H1 (cell line): Measurements from ENCODE around the gene FBXW5. TPM values are rescaled to one million over a fixed set of nuclear protein-coding genes. Genes with fewer than 3 reads are reported as not detected.

Experiments used
- CTCF ChIA-PET: fragments of 300-600 bp; sonication (Branson Sonifier 250); formaldehyde crosslinking; loops from one replicate; lab custom pipeline; 2021; ENCODE audit not compliant: partially characterized antibody; lab: Charles Lee
- POLR2A ChIA-PET: fragments of 300-600 bp; sonication (Branson Sonifier 250); formaldehyde crosslinking; loops from one replicate; lab custom pipeline; 2021; ENCODE audit warnings: inconsistent platforms; ENCODE audit not compliant: partially characterized antibody; lab: Charles Lee
- DNase-seq, 2 experiments: peaks; one replicate each; pipeline versions ENCODE4 v3.0.0 to v3.0.0-alpha.2; 2010 to 2022; ENCODE audit warnings: low spot score in 2 of 2, low read depth in 1 of 2, mixed read lengths in 1 of 2
- FAIRE-seq: peaks from 2 replicates; lab custom pipeline; 2011; peaks lifted over from hg19 to GRCh38; lab: Jason Lieb, UNC
- H2AFZ ChIP-seq: 2 replicates; pipeline ENCODE4 v1.8.1; 2012; ENCODE audit warnings: low read length, inconsistent platforms
- H2AK5ac ChIP-seq: 2 replicates; pipeline ENCODE4 v1.6.1; 2013; ENCODE audit warnings: low read depth, low read length
- H2BK120ac ChIP-seq: replicated peaks from 2 replicates; pipeline ENCODE3; 2013; ENCODE audit warnings: low read depth, low read length, inconsistent platforms
- H2BK12ac ChIP-seq: 2 replicates; pipeline ENCODE4 v1.6.1; 2013; ENCODE audit warnings: low read depth, low read length
- H2BK15ac ChIP-seq: 2 replicates; pipeline ENCODE4 v1.6.1; 2013; ENCODE audit warnings: low read length
- H2BK20ac ChIP-seq: 2 replicates; pipeline ENCODE4 v1.6.1; 2013; ENCODE audit warnings: low read length
- H2BK5ac ChIP-seq: 2 replicates; pipeline ENCODE4 v1.6.1; 2013; ENCODE audit warnings: low read depth, low read length
- H3K14ac ChIP-seq: 2 replicates; pipeline ENCODE4 v1.6.1; 2013; ENCODE audit warnings: inconsistent platforms; ENCODE audit not compliant: insufficient read length
- H3K18ac ChIP-seq: 2 replicates; pipeline ENCODE4 v1.6.1; 2013; ENCODE audit warnings: low read length; ENCODE audit errors: extremely low read depth
- H3K23ac ChIP-seq: 2 replicates; pipeline ENCODE4 v1.6.1; 2013; ENCODE audit warnings: inconsistent platforms; ENCODE audit not compliant: insufficient read length
- H3K23me2 ChIP-seq: 2 replicates; pipeline ENCODE4 v1.6.1; 2013; ENCODE audit warnings: low read depth, low read length
- H3K27ac ChIP-seq: 2 replicates; pipeline ENCODE4 v1.6.1; 2011; ENCODE audit warnings: low read depth, low read length, inconsistent platforms
- H3K27me3 ChIP-seq, 4 experiments: replicated peaks in 1 of 4; 1 replicate in 1 of 4; 2 replicates in 3 of 4; pipeline versions ENCODE4 v1.6.1 to v1.8.1; 2011 to 2013; ENCODE audit warnings: low read length in 3 of 4, mild to moderate bottlenecking in 3 of 4, inconsistent platforms in 2 of 4, mixed read lengths in 2 of 4, moderate library complexity in 1 of 4; ENCODE audit not compliant: control insufficient read depth in 3 of 4, insufficient read depth in 3 of 4; ENCODE audit errors: extremely low read depth in 1 of 4
- H3K36me3 ChIP-seq, 4 experiments: 2 replicates each; pipeline versions ENCODE4 v1.6.1 to v1.8.1; 2011 to 2013; ENCODE audit warnings: mild to moderate bottlenecking in 4 of 4, low read length in 3 of 4, moderate library complexity in 2 of 4, control low read depth in 1 of 4, inconsistent platforms in 1 of 4; ENCODE audit not compliant: insufficient read depth in 4 of 4, control insufficient read depth in 2 of 4
- H3K4ac ChIP-seq: replicated peaks from 2 replicates; pipeline ENCODE3; 2013; ENCODE audit warnings: low read length, low read depth, mixed read lengths, inconsistent platforms; ENCODE audit not compliant: insufficient read length
- H3K4me1 ChIP-seq, 4 experiments: replicated peaks in 1 of 4; 1 replicate in 1 of 4; 2 replicates in 3 of 4; pipeline versions ENCODE4 v1.6.1 to v1.8.1; 2011 to 2013; ENCODE audit warnings: low read length in 3 of 4, inconsistent platforms in 2 of 4, mixed read lengths in 1 of 4; ENCODE audit not compliant: insufficient read depth in 4 of 4, control insufficient read depth in 3 of 4
- H3K4me2 ChIP-seq, 2 experiments: 2 replicates each; pipeline versions ENCODE4 v1.6.1 to v1.8.1; 2011 to 2013; ENCODE audit warnings: low read depth in 2 of 2, low read length in 2 of 2, control low read depth in 1 of 2, inconsistent platforms in 1 of 2, mild to moderate bottlenecking in 1 of 2; ENCODE audit not compliant: insufficient read depth in 1 of 2
- H3K4me3 ChIP-seq, 4 experiments: fragments of 200-600, 300-600 bp in 1 of 4; sonication (generic), shearing (Covaris generic), sonication (Bioruptor Twin) in 1 of 4; 2 replicates each; pipeline versions ENCODE4 v1.5.1 to v1.8.1; 2011 to 2016; ENCODE audit warnings: low read length in 4 of 4, low read depth in 3 of 4, control low read depth in 2 of 4, inconsistent platforms in 2 of 4, mild to moderate bottlenecking in 2 of 4, mixed read lengths in 1 of 4, moderate library complexity in 1 of 4; ENCODE audit not compliant: insufficient read depth in 2 of 4; ENCODE audit errors: extremely low read depth in 1 of 4
- H3K56ac ChIP-seq: replicated peaks from 2 replicates; pipeline ENCODE3; 2013; ENCODE audit warnings: low read depth, mild to moderate bottlenecking, mixed read lengths, low read length, inconsistent platforms; ENCODE audit not compliant: insufficient read length
- H3K79me1 ChIP-seq: 2 replicates; pipeline ENCODE4 v1.6.1; 2013; ENCODE audit warnings: low read depth, low read length, control low read depth
- H3K79me2 ChIP-seq, 2 experiments: 2 replicates each; pipeline versions ENCODE4 v1.6.1 to v1.8.1; 2012 to 2013; ENCODE audit warnings: low read length in 2 of 2, mild to moderate bottlenecking in 2 of 2, inconsistent platforms in 1 of 2; ENCODE audit not compliant: insufficient read depth in 2 of 2, control insufficient read depth in 1 of 2
- H3K9ac ChIP-seq, 4 experiments: replicated peaks in 1 of 4; 1 replicate in 1 of 4; 2 replicates in 3 of 4; pipeline versions ENCODE4 v1.6.1 to v1.8.1; 2011 to 2013; ENCODE audit warnings: low read depth in 3 of 4, low read length in 3 of 4, control low read depth in 2 of 4, mild to moderate bottlenecking in 2 of 4, moderate library complexity in 2 of 4, inconsistent platforms in 1 of 4; ENCODE audit errors: extremely low read depth in 1 of 4
- H3K9me3 ChIP-seq, 2 experiments: 2 replicates each; pipeline versions ENCODE4 v1.6.1 to v1.8.1; 2012 to 2013; ENCODE audit warnings: mild to moderate bottlenecking in 2 of 2, moderate library complexity in 2 of 2, control low read depth in 1 of 2, inconsistent platforms in 1 of 2, low read depth in 1 of 2, low read length in 1 of 2, mixed read lengths in 1 of 2; ENCODE audit not compliant: insufficient read depth in 2 of 2
- H4K20me1 ChIP-seq, 2 experiments: replicated peaks in 1 of 2; 2 replicates each; pipeline versions ENCODE3 to v1.8.1; 2011 to 2013; ENCODE audit warnings: inconsistent platforms in 2 of 2, low read length in 2 of 2, mild to moderate bottlenecking in 1 of 2; ENCODE audit not compliant: insufficient read depth in 2 of 2, control insufficient read depth in 1 of 2
- H4K5ac ChIP-seq: 2 replicates; pipeline ENCODE4 v1.6.1; 2013; ENCODE audit warnings: low read length, low read depth, mixed read lengths, inconsistent platforms; ENCODE audit not compliant: insufficient read length
- H4K8ac ChIP-seq: 2 replicates; pipeline ENCODE4 v1.8.0; 2013; ENCODE audit warnings: mild to moderate bottlenecking, moderate library complexity, low read length, inconsistent platforms; ENCODE audit not compliant: insufficient read depth; ENCODE audit errors: extremely low read depth
- H4K91ac ChIP-seq: replicated peaks from 2 replicates; pipeline ENCODE3; 2013; ENCODE audit warnings: low read length, mixed read lengths, inconsistent platforms; ENCODE audit not compliant: insufficient read length
- CHD1 ChIP-seq: IDR thresholded peaks from 2 replicates; pipeline ENCODE4 v1.6.1; 2012; ENCODE audit warnings: low read depth, low read length, improper control_type of control experiment
- CHD2 ChIP-seq: IDR thresholded peaks from 2 replicates; pipeline ENCODE4 v1.6.1; 2012; ENCODE audit warnings: low read length, improper control_type of control experiment
- JUN ChIP-seq: IDR thresholded peaks from 2 replicates; pipeline ENCODE4 v1.6.1; 2011; ENCODE audit warnings: low read depth, mild to moderate bottlenecking, improper control_type of control experiment, low read length
- JUND ChIP-seq: IDR thresholded peaks from 2 replicates; pipeline ENCODE4 v1.6.1; 2011; ENCODE audit warnings: mild to moderate bottlenecking, improper control_type of control experiment, low read length
- MAFK ChIP-seq: IDR thresholded peaks from 2 replicates; pipeline ENCODE4 v1.6.1; 2012; ENCODE audit warnings: low read depth, mild to moderate bottlenecking, improper control_type of control experiment, low read length
- RNF2 ChIP-seq: fragments of 200-900, 300-1000 bp; sonication (generic); IDR thresholded peaks from 2 replicates; pipeline ENCODE4 v1.7.1; 2016; ENCODE audit warnings: borderline replicate concordance, low read depth, mild to moderate bottlenecking, antibody characterized with exemption, low read length; ENCODE audit not compliant: poor library complexity, severe bottlenecking; ENCODE audit errors: missing control alignments
- SAP30 ChIP-seq: fragments of 300-600 bp; sonication (generic); IDR thresholded peaks from 2 replicates; pipeline ENCODE4 v1.7.1; 2012; ENCODE audit warnings: low read length, moderate library complexity, mild to moderate bottlenecking, inconsistent platforms; ENCODE audit not compliant: insufficient read depth, insufficient replicate concordance
- SP2 ChIP-seq: IDR thresholded peaks from 2 replicates; pipeline ENCODE4 v1.6.1; 2012; ENCODE audit warnings: mild to moderate bottlenecking, low read length, inconsistent platforms
- SP4 ChIP-seq: IDR thresholded peaks from 2 replicates; pipeline ENCODE4 v1.6.1; 2012; ENCODE audit warnings: low read length, inconsistent platforms
- WGBS, 2 experiments: shearing (Covaris generic) in 1 of 2; methylation state at CpG; one replicate each; pipeline versions ENCODE4 v1.1.6 to v1.1.7; 2013 to 2015; ENCODE audit warnings: low lambda C conversion rate in 2 of 2, mixed read lengths in 2 of 2, inconsistent platforms in 1 of 2, low coverage in 1 of 2, missing lambda C conversion rate in 1 of 2; ENCODE audit not compliant: insufficient replicate concordance in 2 of 2, insufficient coverage in 1 of 2, insufficient read length in 1 of 2; ENCODE audit errors: extremely low coverage in 1 of 2, missing lambda C conversion rate in 1 of 2; 5-methylcytosine and 5-hydroxymethylcytosine counted together
- polyA plus RNA-seq, 7 experiments: library from polyadenylated mRNA; depleted of rRNA in 3 of 7; stranded (reverse) in 5 of 7; unstranded in 2 of 7; fragments of >200 nt in 5 of 7; fragments of 200-250 nt in 2 of 7; gene quantifications; 1 replicate in 5 of 7; 2 replicates in 1 of 7; 4 replicates in 1 of 7; pipeline versions ENCODE4 v1.2.1 to v1.2.3, GENCODE V29; 2011 to 2013; ENCODE audit warnings: missing spikeins in 2 of 7, mixed read lengths in 2 of 7
- total RNA-seq: library from RNA; stranded (reverse); fragmentation: NEBNext Ultra II Directional; extraction: Animal tissue kit (Norgen Biotek cat#: 25700); gene quantifications from 2 replicates; pipeline ENCODE4 v1.2.1, GENCODE V29; 2021

The FBXW5 gene
- total and polyA plus RNA-seq, 2 of the 8 experiments (the other 6 are each of a cell fraction or from before 2014, with no cell fraction given) = 49.0 to 71.0 TPM

DNA sequence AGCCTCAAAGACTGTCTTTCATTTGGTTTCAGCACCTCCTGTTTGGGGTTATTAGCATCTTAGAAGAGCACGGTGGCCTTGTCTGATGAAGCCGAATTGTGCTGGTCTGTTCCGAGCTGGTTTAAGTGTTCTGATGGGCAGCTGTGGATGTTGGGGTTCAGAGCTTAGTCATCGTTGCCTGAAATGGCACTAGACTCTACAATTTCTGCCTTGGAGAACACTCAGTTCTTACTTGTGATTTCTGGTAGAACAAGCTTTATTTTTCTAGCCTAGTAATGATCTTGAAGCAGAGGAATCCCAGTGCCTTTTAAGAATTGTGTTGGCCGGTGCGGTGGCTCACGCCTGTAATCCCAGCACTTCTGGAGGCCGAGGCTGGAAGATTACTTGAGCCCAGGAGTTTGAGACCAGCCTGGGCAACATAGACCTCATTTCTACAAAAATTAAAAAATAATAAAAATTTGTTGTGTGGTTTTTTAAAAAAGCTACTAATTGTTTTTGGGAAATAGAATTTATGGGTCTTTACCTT is 7.8 kb downstream of the FBXW5 start:
- no peaks in the 10 kb centered on the region for H3K27me3 ChIP-seq
- H2BK12ac ChIP-seq = no peak overlapping the region
- POLR2A ChIA-PET = interaction anchor here (1.2 to 2.1 kb wide), 2 partner anchors 29 to 48 kb away, joined by 3 to 4 read pairs; no protein-coding TSS in a partner anchor
- no peak overlapping the region for H4K91ac ChIP-seq
- no peaks in the 10 kb centered on the region; a peak in 1 of 4 replicates for H3K79me2 ChIP-seq
- no peak overlapping the region for H3K23ac ChIP-seq
- FAIRE-seq = no peak
- no peak overlapping the region for H3K9ac ChIP-seq
- no peak overlapping the region for H3K14ac ChIP-seq
- no peaks in the 10 kb centered on the region; the same call in none of the 2 replicates for H3K79me1 ChIP-seq
- H3K18ac ChIP-seq = no peak overlapping the region
- H4K8ac ChIP-seq = no peak overlapping the region
- H3K4me2 ChIP-seq = no peak overlapping the region
- no peak for TF ChIP-seq CHD1
- TF ChIP-seq MAFK = no peak
- TF ChIP-seq SP2 = no peak
- TF ChIP-seq SAP30 = no peak
- TF ChIP-seq SP4 = no peak
- no peak for TF ChIP-seq CHD2
- no peak for TF ChIP-seq RNF2
- no peak for TF ChIP-seq JUND
- no peak for TF ChIP-seq JUN
- H3K56ac ChIP-seq = no peak overlapping the region
- no peak overlapping the region for H2BK15ac ChIP-seq
- no peak overlapping the region for H2AK5ac ChIP-seq
- CTCF ChIA-PET = interaction anchor here (0.6 to 2.2 kb wide), 7 partner anchors 10 to 957 kb away, joined by 3 to 6 read pairs (median 4); no protein-coding TSS in a partner anchor
- no peak for DNase-seq
- H3K27ac ChIP-seq = no peak overlapping the region
- H3K4me1 ChIP-seq = peaks cover 0 to 6% (median 0%) of the 10 kb centered on the region in 4 experiments; a peak in 2 of 7 replicates
- H2BK120ac ChIP-seq = no peak overlapping the region
- no peak overlapping the region for H2AFZ ChIP-seq
- peaks cover 10 to 21% (median 11%) of the 10 kb centered on the region in 4 experiments; a peak in 7 of 8 replicates for H3K36me3 ChIP-seq
- H4K5ac ChIP-seq = no peak overlapping the region
- H3K9me3 ChIP-seq = no peaks in the 10 kb centered on the region; a peak in 1 of 4 replicates
- no peak overlapping the region for H3K4ac ChIP-seq
- H3K23me2 ChIP-seq = no peaks in the 10 kb centered on the region
- H2BK5ac ChIP-seq = no peak overlapping the region
- H4K20me1 ChIP-seq = peaks cover 2 to 22% of the 10 kb centered on the region in 2 experiments
- no peak overlapping the region for H2BK20ac ChIP-seq
- 95% methylated on average over 8 of the region's 8 CpGs; no CpG with 5 or more reads in 1 of the 2 experiments for WGBS, 2 experiments
- H3K4me3 ChIP-seq = no peak overlapping the region
